ENCODE measurements around the gene ZNF423. TPM values are rescaled to one million over a fixed set of nuclear protein-coding genes. Genes with fewer than 3 reads are reported as not detected.

Gene ZNF423
- total and polyA plus RNA-seq, 9 of the 15 experiments (the other 6 are each of a cell fraction or from before 2014, with no cell fraction given) = not detected

DNA sequence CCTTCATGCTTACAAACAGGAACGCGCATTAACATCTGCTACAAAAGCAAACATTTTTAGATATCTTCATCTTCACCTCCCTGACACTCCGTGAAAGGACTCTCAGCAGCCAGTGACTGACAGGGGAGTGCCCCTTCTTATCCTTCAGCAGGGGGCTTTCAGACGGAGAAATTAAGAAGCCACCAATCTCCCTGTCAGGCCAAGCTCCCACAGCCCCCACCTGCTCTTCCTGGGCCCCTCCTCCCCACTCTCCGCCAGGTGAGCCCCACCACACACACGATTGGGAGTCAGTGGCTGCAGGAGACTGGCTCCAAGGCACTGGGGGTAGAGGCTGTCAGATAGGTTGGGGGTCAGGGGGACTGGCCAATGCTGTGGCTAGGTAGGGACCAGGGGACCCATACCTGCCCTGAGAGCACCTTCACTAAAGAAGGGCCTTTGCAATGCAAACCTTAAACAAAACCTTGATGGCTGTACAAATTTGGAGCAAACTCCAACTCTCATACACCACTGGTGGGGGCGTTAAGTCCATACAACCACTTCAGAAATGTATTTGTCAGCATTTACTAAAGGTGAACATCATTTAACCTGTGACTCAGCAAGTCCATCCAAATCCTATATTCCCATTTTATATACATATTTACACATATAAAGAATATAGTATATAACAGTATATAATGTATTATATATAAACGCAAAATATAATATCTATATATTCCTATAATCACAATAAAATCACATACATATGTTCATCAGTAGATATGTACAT is 232.2 kb downstream of the ZNF423 start (continued):
- TF ChIP-seq, protein P1, sequence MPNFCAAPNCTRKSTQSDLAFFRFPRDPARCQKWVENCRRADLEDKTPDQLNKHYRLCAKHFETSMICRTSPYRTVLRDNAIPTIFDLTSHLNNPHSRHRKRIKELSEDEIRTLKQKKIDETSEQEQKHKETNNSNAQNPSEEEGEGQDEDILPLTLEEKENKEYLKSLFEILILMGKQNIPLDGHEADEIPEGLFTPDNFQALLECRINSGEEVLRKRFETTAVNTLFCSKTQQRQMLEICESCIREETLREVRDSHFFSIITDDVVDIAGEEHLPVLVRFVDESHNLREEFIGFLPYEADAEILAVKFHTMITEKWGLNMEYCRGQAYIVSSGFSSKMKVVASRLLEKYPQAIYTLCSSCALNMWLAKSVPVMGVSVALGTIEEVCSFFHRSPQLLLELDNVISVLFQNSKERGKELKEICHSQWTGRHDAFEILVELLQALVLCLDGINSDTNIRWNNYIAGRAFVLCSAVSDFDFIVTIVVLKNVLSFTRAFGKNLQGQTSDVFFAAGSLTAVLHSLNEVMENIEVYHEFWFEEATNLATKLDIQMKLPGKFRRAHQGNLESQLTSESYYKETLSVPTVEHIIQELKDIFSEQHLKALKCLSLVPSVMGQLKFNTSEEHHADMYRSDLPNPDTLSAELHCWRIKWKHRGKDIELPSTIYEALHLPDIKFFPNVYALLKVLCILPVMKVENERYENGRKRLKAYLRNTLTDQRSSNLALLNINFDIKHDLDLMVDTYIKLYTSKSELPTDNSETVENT (CRISPR knock-in tag; IDR thresholded peaks at IDR 0.05) = no peak
- TF ChIP-seq, protein P2, sequence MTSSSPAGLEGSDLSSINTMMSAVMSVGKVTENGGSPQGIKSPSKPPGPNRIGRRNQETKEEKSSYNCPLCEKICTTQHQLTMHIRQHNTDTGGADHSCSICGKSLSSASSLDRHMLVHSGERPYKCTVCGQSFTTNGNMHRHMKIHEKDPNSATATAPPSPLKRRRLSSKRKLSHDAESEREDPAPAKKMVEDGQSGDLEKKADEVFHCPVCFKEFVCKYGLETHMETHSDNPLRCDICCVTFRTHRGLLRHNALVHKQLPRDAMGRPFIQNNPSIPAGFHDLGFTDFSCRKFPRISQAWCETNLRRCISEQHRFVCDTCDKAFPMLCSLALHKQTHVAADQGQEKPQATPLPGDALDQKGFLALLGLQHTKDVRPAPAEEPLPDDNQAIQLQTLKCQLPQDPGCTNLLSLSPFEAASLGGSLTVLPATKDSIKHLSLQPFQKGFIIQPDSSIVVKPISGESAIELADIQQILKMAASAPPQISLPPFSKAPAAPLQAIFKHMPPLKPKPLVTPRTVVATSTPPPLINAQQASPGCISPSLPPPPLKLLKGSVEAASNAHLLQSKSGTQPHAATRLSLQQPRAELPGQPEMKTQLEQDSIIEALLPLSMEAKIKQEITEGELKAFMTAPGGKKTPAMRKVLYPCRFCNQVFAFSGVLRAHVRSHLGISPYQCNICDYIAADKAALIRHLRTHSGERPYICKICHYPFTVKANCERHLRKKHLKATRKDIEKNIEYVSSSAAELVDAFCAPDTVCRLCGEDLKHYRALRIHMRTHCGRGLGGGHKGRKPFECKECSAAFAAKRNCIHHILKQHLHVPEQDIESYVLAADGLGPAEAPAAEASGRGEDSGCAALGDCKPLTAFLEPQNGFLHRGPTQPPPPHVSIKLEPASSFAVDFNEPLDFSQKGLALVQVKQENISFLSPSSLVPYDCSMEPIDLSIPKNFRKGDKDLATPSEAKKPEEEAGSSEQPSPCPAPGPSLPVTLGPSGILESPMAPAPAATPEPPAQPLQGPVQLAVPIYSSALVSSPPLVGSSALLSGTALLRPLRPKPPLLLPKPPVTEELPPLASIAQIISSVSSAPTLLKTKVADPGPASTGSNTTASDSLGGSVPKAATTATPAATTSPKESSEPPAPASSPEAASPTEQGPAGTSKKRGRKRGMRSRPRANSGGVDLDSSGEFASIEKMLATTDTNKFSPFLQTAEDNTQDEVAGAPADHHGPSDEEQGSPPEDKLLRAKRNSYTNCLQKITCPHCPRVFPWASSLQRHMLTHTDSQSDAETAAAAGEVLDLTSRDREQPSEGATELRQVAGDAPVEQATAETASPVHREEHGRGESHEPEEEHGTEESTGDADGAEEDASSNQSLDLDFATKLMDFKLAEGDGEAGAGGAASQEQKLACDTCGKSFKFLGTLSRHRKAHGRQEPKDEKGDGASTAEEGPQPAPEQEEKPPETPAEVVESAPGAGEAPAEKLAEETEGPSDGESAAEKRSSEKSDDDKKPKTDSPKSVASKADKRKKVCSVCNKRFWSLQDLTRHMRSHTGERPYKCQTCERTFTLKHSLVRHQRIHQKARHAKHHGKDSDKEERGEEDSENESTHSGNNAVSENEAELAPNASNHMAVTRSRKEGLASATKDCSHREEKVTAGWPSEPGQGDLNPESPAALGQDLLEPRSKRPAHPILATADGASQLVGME (CRISPR knock-in tag; IDR thresholded peaks at IDR 0.05) = no peak
